HS-27A (cell line): ENCODE measurements around the gene ASIC1.
"Not testable (repeated sequence)": the region's sequence is repeated elsewhere in the genome, so short reads cannot be mapped to it uniquely, and the experiment has no call there.

Source experiments
- DNase-seq: peaks from one replicate; pipeline ENCODE4 v3.0.0-alpha.2; 2012; ENCODE audit warnings: low read depth, missing footprints

ASIC1 gene

GRCh38 chr12:50061946-50062686 is 4.7 kb downstream of the ASIC1 start:
- no peak for DNase-seq

GRCh38 chr12:50062728-50063460 is 5.5 kb downstream of the ASIC1 start:
- DNase-seq = no peak

- no peak for DNase-seq
These were observed 8.4 kb downstream of the ASIC1 start for GRCh38 chr12:50065726-50066310.

GRCh38 chr12:50066402-50066801 is 9.0 kb downstream of the ASIC1 start:
- no peak for DNase-seq

GRCh38 chr12:50069069-50069468 is 11.7 kb downstream of the ASIC1 start:
- DNase-seq = no peak

GRCh38 chr12:50069539-50069938 is 12.1 kb downstream of the ASIC1 start:
- DNase-seq = no peak

- DNase-seq = peak; percentile 61
These were observed 13.1 kb downstream of the ASIC1 start for GRCh38 chr12:50070314-50071060.

GRCh38 chr12:50072198-50072907 is 15.0 kb downstream of the ASIC1 start:
- no peak for DNase-seq

GRCh38 chr12:50073206-50073605 is 15.8 kb downstream of the ASIC1 start:
- no peak for DNase-seq

GRCh38 chr12:50073712-50074111 is 16.3 kb downstream of the ASIC1 start:
- DNase-seq = no peak

- peak; percentile 56 for DNase-seq
These were observed 17.8 kb downstream of the ASIC1 start for GRCh38 chr12:50074936-50075807.

GRCh38 chr12:50075808-50076170 is 18.4 kb downstream of the ASIC1 start:
- DNase-seq = no peak

- no peak for DNase-seq
These were observed 19.7 kb downstream of the ASIC1 start for GRCh38 chr12:50077099-50077498.

GRCh38 chr12:50078281-50078680 is 20.9 kb downstream of the ASIC1 start:
- no peak for DNase-seq

- no peak for DNase-seq
These were observed 22.4 kb downstream of the ASIC1 start for GRCh38 chr12:50079771-50080170.

- DNase-seq = no peak
These were observed 23.9 kb downstream of the ASIC1 start for GRCh38 chr12:50081096-50081808.

- DNase-seq = no peak
These were observed 25.2 kb downstream of the ASIC1 start for GRCh38 chr12:50082644-50083043.

GRCh38 chr12:50083301-50083700 is 25.9 kb downstream of the ASIC1 start:
- DNase-seq = no peak

- not testable (repeated sequence) for DNase-seq
These were observed 27.0 kb downstream of the ASIC1 start for GRCh38 chr12:50084409-50084774.
